ENCODE data around the gene BTBD2.
"Not testable (repeated sequence)": the region's sequence is repeated elsewhere in the genome, so short reads cannot be mapped to it uniquely, and the experiment has no call there.

Gene BTBD2

DNA sequence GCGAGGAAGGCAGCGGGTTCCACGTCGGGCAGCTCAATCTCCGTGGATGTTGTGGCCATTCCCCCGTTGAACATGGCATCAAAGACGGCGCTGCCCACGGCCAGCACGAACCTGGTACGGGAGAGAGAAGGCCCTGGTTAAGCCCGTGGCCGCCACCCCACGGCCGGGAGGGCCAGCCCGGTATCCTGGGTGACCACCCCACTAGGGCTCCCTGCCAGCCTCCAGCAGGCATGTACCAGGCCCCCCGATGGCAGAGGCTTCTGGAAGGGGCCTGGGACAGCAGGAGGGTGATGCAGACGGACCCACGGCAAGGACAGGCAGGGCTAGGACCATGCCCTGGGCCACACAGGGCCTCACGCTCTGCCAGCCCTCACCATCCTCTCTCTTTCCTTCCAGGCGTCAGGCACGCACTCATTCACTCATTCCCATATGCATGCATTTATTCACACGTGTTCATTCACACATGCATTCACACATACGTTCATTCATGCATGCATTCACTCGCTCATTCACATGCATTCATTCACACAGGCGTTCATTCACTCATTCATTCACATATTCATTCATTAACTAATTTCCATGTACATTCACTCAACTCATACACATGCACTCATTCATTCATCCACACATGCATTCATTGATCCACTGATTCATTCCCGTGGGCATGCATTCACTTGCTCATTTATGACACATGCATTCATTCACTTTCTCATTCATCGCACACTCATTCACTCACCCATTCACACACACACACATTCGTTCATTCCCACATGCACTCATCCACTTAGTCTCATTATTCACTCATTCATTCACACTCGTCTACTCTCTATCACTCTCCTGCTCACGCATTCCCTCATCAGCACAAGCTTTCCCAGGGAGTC, 17.9 kb downstream of the BTBD2 start:
- H3K9me3 ChIP-seq (ENCODE audit: control insufficient read depth in 1 of 2, low read length in 2 of 2), result no peaks in the 10 kb centered on the region
- H3K36me3 ChIP-seq (ENCODE audit: control insufficient read depth in 1 of 2, insufficient read depth in 2 of 2, low read length in 2 of 2), result peaks cover 4 to 30% of the 10 kb centered on the region in 2 donors

DNA sequence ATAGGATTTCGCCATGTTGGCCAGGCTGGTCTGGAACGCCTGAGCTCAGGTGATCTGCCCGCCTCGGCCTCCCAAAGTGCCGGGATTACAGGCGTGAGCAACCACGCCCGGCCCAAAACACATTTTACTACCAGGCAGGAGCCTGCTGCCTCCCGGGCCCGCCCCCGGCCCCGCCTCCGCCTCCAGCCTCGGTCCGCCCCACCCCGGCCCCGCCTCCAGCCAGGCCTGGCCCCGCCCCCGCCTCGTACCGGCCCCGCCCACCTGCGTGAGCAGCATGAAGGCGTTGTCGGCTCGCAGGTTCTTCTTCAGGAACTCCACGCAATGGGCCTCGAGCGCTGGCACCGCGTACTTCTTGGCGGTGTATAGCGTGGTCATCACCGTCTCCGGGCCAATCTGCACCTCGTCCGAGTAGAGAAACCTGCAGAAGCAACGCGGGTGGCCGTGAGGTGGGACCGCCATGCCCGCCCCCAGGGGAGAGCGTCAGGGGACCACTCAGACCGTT, 22.7 kb downstream of the BTBD2 start:
- Histone ChIP-seq H3K27me3 (ENCODE audit: low read depth, low read length) (no peaks in the 10 kb centered on the region), H3K4me3 (ENCODE audit: low read depth in 1 of 2, low read length in 2 of 2) (no peak overlapping the region), H3K36me3 (ENCODE audit: control insufficient read depth in 1 of 2, insufficient read depth in 2 of 2, low read length in 2 of 2) (peaks cover 18 to 51% of the 10 kb centered on the region in 2 donors), H3K27ac (ENCODE audit: low read length) (no peak overlapping the region), H3K4me1 (ENCODE audit: control insufficient read depth in 1 of 2, insufficient read depth in 2 of 2, low read length in 2 of 2) (no peaks in the 10 kb centered on the region), H3K9me3 (ENCODE audit: control insufficient read depth in 1 of 2, low read length in 2 of 2) (no peaks in the 10 kb centered on the region)

More for the DNA sequence above, 17.9 kb downstream of the BTBD2 start:
- no peaks in the 10 kb centered on the region for H3K27me3 ChIP-seq (ENCODE audit: low read depth, low read length)
- no peaks in the 10 kb centered on the region for H3K4me1 ChIP-seq (ENCODE audit: control insufficient read depth in 1 of 2, insufficient read depth in 2 of 2, low read length in 2 of 2)
- no peak overlapping the region for H3K27ac ChIP-seq (ENCODE audit: low read length)
- H3K4me3 ChIP-seq (ENCODE audit: low read depth in 1 of 2, low read length in 2 of 2), result no peak overlapping the region

DNA sequence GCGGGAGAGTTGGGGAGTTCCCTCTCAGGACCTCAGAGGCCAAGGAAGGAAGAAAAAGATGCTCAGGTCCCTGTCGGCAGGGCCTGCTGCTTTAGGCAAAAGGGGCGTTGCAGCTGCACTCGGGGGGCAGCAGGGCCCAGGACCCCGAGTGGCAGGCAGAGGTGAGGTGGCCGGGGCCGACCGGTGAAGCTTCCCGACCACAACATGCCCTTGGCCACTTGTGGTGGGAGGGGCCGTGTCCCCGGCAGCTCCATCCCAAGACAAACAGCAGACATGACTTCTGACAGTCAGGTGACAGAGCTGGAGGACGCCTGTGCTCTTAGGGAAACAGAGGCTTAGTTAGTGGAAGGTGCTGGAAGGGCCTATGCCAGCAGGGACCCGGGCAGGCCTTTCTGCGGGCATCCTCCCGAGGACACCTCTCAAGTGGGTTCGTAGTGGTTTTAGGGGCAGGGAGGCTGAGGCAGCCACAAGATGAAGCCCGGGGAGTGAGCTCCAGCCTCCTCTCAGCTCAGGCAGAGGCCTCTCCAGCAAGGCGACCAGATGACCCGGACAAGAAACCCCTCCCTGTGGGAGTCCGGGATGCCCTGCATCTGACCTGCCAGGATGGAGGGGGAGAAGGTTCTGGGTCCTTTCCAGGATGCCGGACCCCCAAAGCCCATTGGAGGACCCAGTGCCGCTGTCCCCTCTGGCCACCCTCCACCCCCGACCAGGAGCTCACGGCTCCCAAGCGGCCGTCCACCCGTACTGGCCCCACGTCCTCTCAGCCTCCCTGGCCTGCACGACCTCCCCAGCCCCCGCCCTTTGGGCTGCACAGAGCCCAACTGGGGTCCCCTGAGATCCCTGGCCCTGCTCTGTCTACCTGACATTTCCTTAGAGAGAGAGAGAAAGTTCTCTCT, 24.2 kb downstream of the BTBD2 start:
- H3K9me3 ChIP-seq (ENCODE audit: control insufficient read depth in 1 of 2, low read length in 2 of 2), result no peaks in the 10 kb centered on the region
- no peak overlapping the region for H3K4me3 ChIP-seq (ENCODE audit: low read depth in 1 of 2, low read length in 2 of 2)
- H3K4me1 ChIP-seq (ENCODE audit: control insufficient read depth in 1 of 2, insufficient read depth in 2 of 2, low read length in 2 of 2), result no peaks in the 10 kb centered on the region
- peaks cover 18 to 55% of the 10 kb centered on the region in 2 donors for H3K36me3 ChIP-seq (ENCODE audit: control insufficient read depth in 1 of 2, insufficient read depth in 2 of 2, low read length in 2 of 2)
- H3K27me3 ChIP-seq (ENCODE audit: low read depth, low read length), result no peaks in the 10 kb centered on the region
- no peak overlapping the region for H3K27ac ChIP-seq (ENCODE audit: low read length)

DNA sequence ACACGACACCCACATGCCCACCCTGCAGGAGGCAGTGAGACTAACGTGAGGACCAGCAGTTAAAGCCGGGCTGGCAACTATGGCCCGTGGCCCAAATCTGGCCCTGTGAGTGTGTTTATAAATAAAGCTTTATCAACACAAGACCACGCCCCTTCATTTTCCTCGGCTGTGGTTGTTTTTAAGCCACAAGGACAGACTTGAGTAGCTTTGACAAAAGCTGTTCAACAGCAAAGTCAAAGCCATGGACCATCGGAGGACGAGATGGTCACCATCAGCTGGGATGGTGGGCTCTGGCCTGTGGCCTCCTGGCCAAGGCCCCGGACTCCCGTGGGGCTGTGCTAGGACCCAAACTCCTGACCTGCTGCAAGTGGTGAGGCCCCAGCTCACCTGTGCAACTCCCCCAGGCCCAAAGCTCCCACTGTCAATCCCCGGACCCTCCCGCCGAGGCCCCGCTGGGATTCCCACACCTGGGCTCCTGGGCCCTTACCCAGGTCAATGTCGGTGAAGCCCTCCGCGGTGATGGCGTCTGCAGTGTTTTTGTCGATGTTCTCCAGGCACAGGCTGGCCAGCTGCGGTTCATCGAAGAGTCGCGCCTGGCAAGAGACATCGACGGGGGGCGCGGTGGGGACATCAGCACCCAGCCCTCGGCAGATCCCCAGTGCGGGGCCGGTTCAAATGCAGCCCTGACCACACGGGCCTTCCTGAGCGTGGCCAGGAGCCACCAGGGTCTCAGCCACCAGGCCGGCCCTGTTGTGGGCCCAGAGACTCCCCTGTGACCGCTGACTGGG, 25.1 kb downstream of the BTBD2 start:
- no peaks in the 10 kb centered on the region for H3K27me3 ChIP-seq (ENCODE audit: low read depth, low read length)
- H3K9me3 ChIP-seq (ENCODE audit: control insufficient read depth in 1 of 2, low read length in 2 of 2), result no peaks in the 10 kb centered on the region
- H3K36me3 ChIP-seq (ENCODE audit: control insufficient read depth in 1 of 2, insufficient read depth in 2 of 2, low read length in 2 of 2), result peaks cover 14 to 58% of the 10 kb centered on the region in 2 donors
- no peak overlapping the region for H3K27ac ChIP-seq (ENCODE audit: low read length)
- no peak overlapping the region for H3K4me3 ChIP-seq (ENCODE audit: low read depth in 1 of 2, low read length in 2 of 2)
- H3K4me1 ChIP-seq (ENCODE audit: control insufficient read depth in 1 of 2, insufficient read depth in 2 of 2, low read length in 2 of 2), result no peaks in the 10 kb centered on the region

DNA sequence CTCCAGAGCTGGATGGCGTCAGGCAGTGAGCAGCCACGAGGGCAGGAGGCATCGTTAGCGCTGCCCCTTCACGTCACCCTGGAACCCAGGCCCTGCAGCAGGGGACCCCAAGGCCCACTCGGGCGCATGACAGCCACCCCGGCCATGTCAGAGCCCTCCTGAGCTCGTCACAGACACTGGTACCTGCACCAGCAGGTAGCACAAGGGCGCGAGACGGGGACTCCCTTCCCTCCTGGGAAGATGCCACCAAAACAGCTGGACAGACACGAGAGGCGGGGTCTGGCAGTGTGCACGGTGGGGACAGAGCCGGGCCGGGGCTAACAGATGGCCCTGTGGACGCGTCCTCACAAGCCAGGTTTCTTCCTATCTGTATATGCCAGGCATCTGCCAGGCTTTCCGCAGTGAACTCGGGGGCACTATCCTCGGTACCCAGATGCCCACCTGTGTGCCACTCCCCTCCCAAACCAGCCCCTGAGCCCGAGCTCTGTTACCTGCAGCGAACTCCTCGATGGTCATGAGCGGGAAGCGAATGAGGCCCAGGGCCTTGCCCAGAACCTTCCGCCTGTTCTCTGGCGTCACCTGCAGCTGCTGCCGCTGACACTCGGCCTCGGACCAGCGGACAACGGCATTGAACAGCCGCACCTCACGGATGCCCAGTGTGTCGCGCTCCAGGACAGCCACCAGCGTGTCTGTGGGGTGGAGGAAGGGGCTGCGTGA, 25.8 kb downstream of the BTBD2 start:
- H3K27ac ChIP-seq (ENCODE audit: low read length), result no peak overlapping the region
- H3K27me3 ChIP-seq (ENCODE audit: low read depth, low read length), result no peaks in the 10 kb centered on the region
- no peaks in the 10 kb centered on the region for H3K9me3 ChIP-seq (ENCODE audit: control insufficient read depth in 1 of 2, low read length in 2 of 2)
- no peaks in the 10 kb centered on the region for H3K4me1 ChIP-seq (ENCODE audit: control insufficient read depth in 1 of 2, insufficient read depth in 2 of 2, low read length in 2 of 2)
- H3K36me3 ChIP-seq (ENCODE audit: control insufficient read depth in 1 of 2, insufficient read depth in 2 of 2, low read length in 2 of 2), result peaks cover 18 to 64% of the 10 kb centered on the region in 2 donors
- no peak overlapping the region for H3K4me3 ChIP-seq (ENCODE audit: low read depth in 1 of 2, low read length in 2 of 2)

DNA sequence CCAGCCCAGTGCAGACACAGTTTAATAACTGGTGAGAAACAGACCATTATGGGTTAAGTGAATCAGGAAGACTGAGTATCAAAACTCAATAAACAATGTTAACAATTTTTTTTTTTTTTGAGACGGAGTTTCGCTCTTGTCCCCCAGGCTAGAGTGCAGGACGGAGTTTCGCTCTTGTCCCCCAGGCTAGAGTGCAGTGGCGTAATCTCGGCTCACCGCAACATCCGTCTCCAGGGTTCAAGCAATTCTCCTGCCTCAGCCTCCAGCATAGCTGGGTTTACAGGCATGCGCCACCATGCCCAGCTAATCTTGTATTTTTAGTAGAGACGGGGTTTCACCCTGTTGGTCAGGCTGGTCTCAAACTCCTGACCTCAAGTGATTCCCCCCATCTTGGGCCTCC, 27.1 kb downstream of the BTBD2 start:
- not testable (repeated sequence) for H3K9me3 ChIP-seq (ENCODE audit: control insufficient read depth in 1 of 2, low read length in 2 of 2); H3K27me3 ChIP-seq (ENCODE audit: low read depth, low read length); H3K27ac ChIP-seq (ENCODE audit: low read length); H3K4me1 ChIP-seq (ENCODE audit: control insufficient read depth in 1 of 2, insufficient read depth in 2 of 2, low read length in 2 of 2); H3K4me3 ChIP-seq (ENCODE audit: low read depth in 1 of 2, low read length in 2 of 2)
- H3K36me3 ChIP-seq (ENCODE audit: control insufficient read depth in 1 of 2, insufficient read depth in 2 of 2, low read length in 2 of 2), result peaks cover 18 to 70% of the 10 kb centered on the region in 2 donors

DNA sequence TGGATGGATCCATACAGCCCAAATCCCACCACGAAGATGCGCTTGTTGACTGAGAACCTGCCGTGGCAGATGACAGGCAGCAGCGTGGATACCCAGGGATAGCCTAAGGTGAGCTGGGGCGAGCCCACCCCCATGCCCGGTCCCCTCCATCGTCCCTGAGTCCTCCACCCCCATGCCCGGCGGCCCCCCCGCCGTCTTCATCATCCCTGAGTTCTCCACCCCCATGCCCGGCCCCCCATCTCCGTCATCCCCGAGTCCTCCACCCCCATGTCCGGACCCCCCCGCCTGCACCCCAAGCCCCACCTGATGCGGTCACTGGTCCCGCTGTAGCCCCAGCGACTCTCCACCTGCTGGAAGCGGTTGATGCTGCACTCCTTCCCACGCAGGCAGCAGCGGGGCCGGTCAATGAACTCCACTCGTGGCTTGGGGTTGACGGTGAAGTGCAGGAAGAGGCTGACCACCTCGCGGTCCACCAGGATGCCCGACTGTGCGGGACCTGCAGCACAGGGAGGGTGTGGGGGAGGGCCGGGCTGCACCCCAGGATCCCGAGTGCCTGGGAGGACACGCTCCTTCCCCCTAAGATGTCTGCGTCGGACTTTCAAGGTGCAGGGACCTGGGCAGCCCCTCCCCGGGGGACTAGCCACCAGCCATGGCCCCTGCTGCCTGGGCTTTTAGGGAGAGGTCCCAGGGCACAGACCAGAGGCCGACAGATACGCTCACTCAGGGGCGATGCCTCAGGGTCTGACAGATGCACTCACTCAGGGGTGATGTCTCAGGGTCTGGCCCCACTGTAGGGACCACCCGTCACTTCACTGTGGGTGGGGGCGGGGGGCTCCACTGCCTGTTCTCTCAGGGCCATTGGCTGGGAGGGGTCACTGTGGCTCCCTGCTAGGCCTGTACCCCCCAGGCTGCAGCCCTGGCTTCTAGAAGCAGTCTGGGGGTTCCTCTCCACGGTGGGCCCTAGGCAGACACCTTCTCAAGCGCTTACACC, 28.0 kb downstream of the BTBD2 start:
- no peak overlapping the region for H3K4me3 ChIP-seq (ENCODE audit: low read depth in 1 of 2, low read length in 2 of 2)
- no peak overlapping the region for H3K27ac ChIP-seq (ENCODE audit: low read length)
- peaks cover 18 to 75% of the 10 kb centered on the region in 2 donors for H3K36me3 ChIP-seq (ENCODE audit: control insufficient read depth in 1 of 2, insufficient read depth in 2 of 2, low read length in 2 of 2)
- H3K9me3 ChIP-seq (ENCODE audit: control insufficient read depth in 1 of 2, low read length in 2 of 2), result no peaks in the 10 kb centered on the region
- no peaks in the 10 kb centered on the region for H3K4me1 ChIP-seq (ENCODE audit: control insufficient read depth in 1 of 2, insufficient read depth in 2 of 2, low read length in 2 of 2)
- H3K27me3 ChIP-seq (ENCODE audit: low read depth, low read length), result no peaks in the 10 kb centered on the region

DNA sequence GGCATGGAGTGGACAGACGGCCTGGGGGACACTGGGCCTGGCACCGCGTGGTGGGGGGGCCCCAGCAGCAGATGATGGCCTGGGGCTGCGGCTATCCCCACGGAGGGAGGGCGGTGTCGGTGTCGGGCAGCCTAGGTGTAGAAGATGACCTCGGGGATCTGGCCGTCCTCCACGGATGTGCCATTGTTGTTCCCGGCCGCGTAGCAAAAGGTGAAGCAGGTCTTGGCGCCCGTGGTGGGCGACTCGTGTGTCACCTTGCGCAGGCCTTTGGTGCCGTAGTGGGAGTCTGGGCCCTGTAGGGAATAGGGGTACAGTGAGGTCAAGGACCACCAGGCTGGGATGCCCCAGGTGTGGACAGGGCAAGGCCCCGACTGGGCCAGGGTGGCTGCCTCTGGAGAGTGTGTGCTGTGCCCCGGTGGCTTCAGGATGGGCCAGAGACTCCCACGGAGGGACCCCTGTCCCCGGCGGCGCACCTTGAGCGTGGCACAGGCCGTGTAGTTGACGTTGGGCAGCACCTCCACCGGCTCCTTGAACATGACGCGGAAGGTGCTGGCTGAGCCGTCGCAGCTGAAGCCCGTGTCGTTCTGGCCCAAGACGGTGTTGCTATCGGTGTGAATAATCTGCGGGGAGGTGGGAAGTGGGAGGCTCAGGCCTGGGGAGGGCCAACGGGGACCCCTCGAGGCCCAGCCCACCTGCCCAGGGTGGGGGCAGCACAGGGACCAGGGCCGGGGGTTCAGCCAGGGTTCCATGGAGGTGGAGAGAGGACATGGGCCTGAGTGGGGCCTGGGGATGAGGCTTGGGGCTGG, 29.0 kb downstream of the BTBD2 start:
- Histone ChIP-seq H3K27ac (ENCODE audit: low read length) (no peak overlapping the region), H3K4me3 (ENCODE audit: low read depth in 1 of 2, low read length in 2 of 2) (no peak overlapping the region), H3K9me3 (ENCODE audit: control insufficient read depth in 1 of 2, low read length in 2 of 2) (no peaks in the 10 kb centered on the region), H3K27me3 (ENCODE audit: low read depth, low read length) (no peaks in the 10 kb centered on the region), H3K36me3 (ENCODE audit: control insufficient read depth in 1 of 2, insufficient read depth in 2 of 2, low read length in 2 of 2) (peaks cover 18 to 79% of the 10 kb centered on the region in 2 donors), H3K4me1 (ENCODE audit: control insufficient read depth in 1 of 2, insufficient read depth in 2 of 2, low read length in 2 of 2) (no peaks in the 10 kb centered on the region)

DNA sequence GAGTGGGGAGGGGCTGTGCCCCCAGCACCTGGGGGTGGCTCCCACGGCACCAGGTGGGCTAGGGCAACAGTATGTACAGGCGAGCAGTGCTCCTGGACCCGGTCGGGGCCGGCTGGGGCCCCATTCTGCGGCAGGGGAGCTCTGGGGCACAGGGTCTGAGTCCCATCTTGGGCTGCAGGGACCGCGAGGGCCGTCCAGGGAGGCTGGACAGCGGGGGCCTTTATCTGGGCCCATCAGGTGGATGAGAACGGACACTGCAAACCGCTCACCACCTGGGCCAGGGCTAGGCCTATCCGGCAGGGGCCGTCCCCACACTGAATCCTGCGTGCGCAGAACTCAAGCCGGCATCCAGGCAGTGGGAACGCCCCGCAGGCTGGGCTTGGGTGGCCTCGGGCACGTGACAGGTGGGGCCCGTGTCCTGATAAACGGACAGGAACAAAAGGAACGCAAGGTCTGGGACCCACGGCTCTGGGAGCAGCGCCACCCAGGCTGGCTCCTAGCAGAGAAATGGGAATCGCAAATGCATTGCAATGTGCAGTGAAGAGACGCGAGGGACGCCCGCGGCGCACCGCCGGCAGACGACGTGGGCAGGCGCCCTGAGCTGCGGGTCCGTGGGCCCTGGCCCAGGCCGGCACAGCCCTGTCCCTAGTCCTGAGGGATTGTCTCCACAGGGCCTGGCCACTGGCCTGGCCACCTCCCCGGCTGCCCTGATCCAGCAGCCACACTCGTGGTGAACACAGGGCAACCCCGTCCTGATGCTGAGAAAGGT, 29.7 kb downstream of the BTBD2 start:
- Histone ChIP-seq H3K4me3 (ENCODE audit: low read depth in 1 of 2, low read length in 2 of 2) (no peak overlapping the region), H3K27ac (ENCODE audit: low read length) (no peak overlapping the region), H3K36me3 (ENCODE audit: control insufficient read depth in 1 of 2, insufficient read depth in 2 of 2, low read length in 2 of 2) (peaks cover 18 to 79% of the 10 kb centered on the region in 2 donors), H3K9me3 (ENCODE audit: control insufficient read depth in 1 of 2, low read length in 2 of 2) (no peaks in the 10 kb centered on the region), H3K27me3 (ENCODE audit: low read depth, low read length) (no peaks in the 10 kb centered on the region), H3K4me1 (ENCODE audit: control insufficient read depth in 1 of 2, insufficient read depth in 2 of 2, low read length in 2 of 2) (no peaks in the 10 kb centered on the region)
